ENCODE results near the gene PIK3R5.

The PIK3R5 gene

DNA sequence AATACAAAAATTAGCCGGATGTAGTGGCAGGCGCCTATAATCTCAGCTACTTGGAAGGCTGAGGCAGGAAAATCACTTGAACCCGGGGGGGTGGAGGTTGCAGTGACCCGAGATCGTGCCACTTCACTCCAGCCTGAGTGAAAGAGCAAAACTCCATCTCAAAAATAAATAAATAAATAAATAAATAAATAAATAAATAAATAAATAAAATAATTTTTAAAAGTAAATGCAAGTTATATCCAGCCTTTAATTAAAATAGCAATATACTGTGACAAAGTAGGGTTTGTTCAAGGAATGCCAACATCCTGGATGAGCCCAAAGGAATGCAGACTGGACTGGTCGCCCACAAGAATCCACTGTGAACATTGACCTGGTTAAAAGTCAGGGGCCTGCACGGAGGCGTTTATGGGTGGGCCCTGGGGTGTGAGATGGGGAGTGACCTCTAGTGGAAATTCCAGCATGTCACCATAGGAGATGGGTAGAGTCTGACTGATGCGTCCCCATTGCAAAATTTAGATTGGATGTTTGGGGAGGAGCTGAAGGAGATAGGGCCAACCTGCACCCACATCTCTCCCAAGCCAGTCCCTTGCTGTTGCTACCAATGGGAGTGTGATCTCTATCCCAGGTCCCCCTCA, 9.7 kb upstream of the PIK3R5 start:
- CTCF ChIA-PET, result interaction anchor here (0.5 to 0.7 kb wide), 2 partner anchors 80 to 129 kb away, joined by 3 to 4 read pairs; no protein-coding TSS in a partner anchor

DNA sequence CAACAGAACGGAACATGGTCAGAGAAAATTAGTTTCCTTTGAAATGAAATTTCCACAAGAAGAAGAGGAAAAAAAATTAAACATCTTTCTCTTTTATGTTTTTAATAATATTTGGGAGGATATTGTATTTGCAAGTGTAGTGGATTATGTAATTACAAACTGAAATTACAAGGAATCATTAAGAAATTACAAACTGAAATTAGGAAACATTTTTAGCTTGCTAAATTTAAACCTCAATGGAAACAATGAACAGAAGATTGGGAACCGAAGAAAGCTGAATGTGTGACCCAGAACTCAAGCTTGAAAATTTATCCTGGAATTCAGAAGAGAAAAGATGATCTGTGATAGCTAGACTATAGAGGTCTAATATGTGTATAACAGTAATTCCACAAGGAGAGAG, 4.4 kb upstream of the PIK3R5 start:
- POLR2A ChIA-PET (ENCODE audit: low non-redundant PET), result no interaction called here
- CTCF ChIA-PET, result no interaction called here

More for the DNA sequence above, 9.7 kb upstream of the PIK3R5 start:
- no peak for DNase-seq (ENCODE audit: low spot score)
- no peak overlapping the region for H3K27ac ChIP-seq
- POLR2A ChIA-PET (ENCODE audit: low non-redundant PET), result no interaction called here
- TF ChIP-seq, protein P1, sequence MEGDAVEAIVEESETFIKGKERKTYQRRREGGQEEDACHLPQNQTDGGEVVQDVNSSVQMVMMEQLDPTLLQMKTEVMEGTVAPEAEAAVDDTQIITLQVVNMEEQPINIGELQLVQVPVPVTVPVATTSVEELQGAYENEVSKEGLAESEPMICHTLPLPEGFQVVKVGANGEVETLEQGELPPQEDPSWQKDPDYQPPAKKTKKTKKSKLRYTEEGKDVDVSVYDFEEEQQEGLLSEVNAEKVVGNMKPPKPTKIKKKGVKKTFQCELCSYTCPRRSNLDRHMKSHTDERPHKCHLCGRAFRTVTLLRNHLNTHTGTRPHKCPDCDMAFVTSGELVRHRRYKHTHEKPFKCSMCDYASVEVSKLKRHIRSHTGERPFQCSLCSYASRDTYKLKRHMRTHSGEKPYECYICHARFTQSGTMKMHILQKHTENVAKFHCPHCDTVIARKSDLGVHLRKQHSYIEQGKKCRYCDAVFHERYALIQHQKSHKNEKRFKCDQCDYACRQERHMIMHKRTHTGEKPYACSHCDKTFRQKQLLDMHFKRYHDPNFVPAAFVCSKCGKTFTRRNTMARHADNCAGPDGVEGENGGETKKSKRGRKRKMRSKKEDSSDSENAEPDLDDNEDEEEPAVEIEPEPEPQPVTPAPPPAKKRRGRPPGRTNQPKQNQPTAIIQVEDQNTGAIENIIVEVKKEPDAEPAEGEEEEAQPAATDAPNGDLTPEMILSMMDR (conservative IDR thresholded peaks at IDR 0.05; ENCODE audit: low read depth), result no peak

DNA sequence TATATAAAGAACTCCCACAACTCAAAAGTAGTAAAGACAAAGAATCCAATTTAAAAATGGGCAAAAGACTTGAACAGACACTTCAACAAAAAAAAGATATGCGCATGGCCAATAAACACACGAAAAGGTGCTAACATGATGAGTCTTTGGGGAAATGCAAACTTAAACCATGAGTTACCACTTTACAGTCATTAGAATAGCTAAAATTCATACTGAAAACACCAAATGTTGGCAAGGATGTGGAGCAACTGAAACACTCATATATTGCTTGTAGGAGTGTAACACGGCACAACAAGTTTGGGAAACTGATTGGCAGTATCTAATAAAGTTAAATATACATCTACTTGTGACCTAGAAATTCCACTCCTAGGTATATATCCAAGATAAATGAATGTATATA, 3.0 kb upstream of the PIK3R5 start:
- TF ChIP-seq, protein P1 (conservative IDR thresholded peaks at IDR 0.05; ENCODE audit: low read depth), result no peak
- H3K27ac ChIP-seq, result no peak overlapping the region
- no peak for DNase-seq (ENCODE audit: low spot score)
- POLR2A ChIA-PET (ENCODE audit: low non-redundant PET), result no interaction called here
- CTCF ChIA-PET, result no interaction called here

More for the DNA sequence above, 4.4 kb upstream of the PIK3R5 start:
- TF ChIP-seq, protein P1 (conservative IDR thresholded peaks at IDR 0.05; ENCODE audit: low read depth), result no peak
- no peak overlapping the region for H3K27ac ChIP-seq
- no peak for DNase-seq (ENCODE audit: low spot score)

DNA sequence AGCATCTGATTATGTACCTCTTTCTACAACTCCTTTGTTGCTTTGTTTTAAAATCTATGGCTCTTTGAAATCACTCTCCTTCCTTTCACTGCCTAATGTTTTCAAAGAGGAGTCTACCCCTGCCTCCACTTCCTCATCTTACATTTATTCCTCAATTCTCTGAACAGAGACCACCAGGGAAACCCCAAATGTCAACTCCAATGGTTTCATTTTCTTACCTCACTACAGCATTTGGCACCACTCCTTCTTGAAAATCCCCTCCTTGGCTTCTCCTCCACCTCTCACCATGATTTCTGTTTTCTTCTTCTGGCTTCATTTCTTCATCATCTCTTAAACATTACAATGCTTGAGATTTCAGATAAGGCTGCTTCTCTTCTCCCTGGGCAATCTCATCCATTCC, 2.4 kb upstream of the PIK3R5 start:
- ChIA-PET CTCF (no interaction called here), POLR2A (ENCODE audit: low non-redundant PET) (no interaction called here)
- no peak overlapping the region for H3K27ac ChIP-seq
- DNase-seq (ENCODE audit: low spot score), result no peak
- TF ChIP-seq, protein P1 (conservative IDR thresholded peaks at IDR 0.05; ENCODE audit: low read depth), result no peak

DNA sequence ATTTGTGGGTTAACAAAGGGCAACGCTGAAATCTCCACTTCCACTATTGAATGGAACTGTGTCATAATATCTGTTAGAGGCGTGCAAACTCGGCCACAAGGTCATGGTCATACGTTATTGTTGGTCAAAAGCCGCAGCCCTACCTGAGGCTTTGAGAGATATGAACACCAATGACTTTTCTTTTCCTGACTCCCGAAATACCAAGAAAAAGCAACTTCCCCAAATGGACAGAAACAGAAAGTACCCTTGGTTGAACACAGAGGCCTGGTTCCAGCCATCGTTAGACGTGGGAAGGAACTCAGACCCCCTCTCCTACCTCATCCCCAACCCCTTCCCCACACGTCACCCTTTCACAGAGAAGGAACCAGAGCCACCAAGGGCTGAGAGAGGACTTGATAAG, 1.4 kb upstream of the PIK3R5 start:
- ChIA-PET CTCF (no interaction called here), POLR2A (ENCODE audit: low non-redundant PET) (no interaction called here)
- TF ChIP-seq, protein P1 (conservative IDR thresholded peaks at IDR 0.05; ENCODE audit: low read depth), result no peak
- DNase-seq (ENCODE audit: low spot score), result no peak
- H3K27ac ChIP-seq, result no peak overlapping the region

DNA sequence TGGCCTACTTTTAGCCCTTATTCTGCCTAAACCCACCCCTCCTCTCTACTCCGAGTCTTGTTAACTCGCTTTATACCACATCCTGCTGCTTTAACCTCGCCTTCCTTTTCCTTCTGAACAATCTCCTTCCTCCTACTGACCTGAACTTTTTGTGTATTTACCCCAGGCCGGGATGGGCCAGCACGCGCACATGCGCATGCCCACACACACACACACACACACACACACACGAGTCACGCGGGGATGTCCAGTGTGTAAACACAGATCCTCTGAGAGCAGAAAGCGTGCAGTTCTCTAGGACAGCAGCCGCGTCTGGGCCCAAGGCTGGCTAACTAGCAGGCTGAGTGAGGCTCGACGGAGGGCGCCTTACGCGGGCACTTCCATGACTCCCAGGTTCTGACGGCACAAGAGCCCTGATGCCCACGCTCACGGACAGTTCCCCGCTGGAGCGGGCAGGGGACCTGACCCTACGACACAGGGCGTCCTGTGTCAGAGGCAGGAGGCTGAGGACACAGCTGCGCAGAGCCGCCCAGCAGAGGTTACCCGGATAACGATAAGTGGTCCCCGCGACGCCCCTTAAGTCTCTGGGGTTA, 610 bp downstream of the PIK3R5 start:
- ChIA-PET CTCF (no interaction called here), POLR2A (ENCODE audit: low non-redundant PET) (no interaction called here)
- TF ChIP-seq, protein P1 (conservative IDR thresholded peaks at IDR 0.05; ENCODE audit: low read depth), result no peak
- DNase-seq (ENCODE audit: low spot score), result no peak
- no peak overlapping the region for H3K27ac ChIP-seq
